ENCODE measurements around the gene CDKL1.

CDKL1 gene

GRCh38 chr14:50344116-50344775 is 52.4 kb downstream of the CDKL1 start:
- H3K9me3 ChIP-seq: no peaks in the 10 kb centered on the region
- TF ChIP-seq CTCF (IDR thresholded peaks at IDR 0.05; ENCODE audit: low read depth, low read length): no peak
- no peak overlapping the region for H3K4me3 ChIP-seq (ENCODE audit: low read depth, low read length)
- no peak for DNase-seq
- no peaks in the 10 kb centered on the region; the same call in 1 of the 2 replicates for H3K4me1 ChIP-seq
- H3K36me3 ChIP-seq: no peaks in the 10 kb centered on the region
- no peaks in the 10 kb centered on the region for H3K27me3 ChIP-seq

GRCh38 chr14:50343434-50343833 is 53.2 kb downstream of the CDKL1 start:
- no peak overlapping the region for H3K4me3 ChIP-seq (ENCODE audit: low read depth, low read length)
- no peaks in the 10 kb centered on the region for H3K36me3 ChIP-seq
- no peaks in the 10 kb centered on the region for H3K9me3 ChIP-seq
- no peaks in the 10 kb centered on the region for H3K27me3 ChIP-seq
- DNase-seq: no peak
- TF ChIP-seq CTCF (IDR thresholded peaks at IDR 0.05; ENCODE audit: low read depth, low read length): no peak
- no peaks in the 10 kb centered on the region; the same call in 1 of the 2 replicates for H3K4me1 ChIP-seq

GRCh38 chr14:50342221-50343078 is 54.2 kb downstream of the CDKL1 start:
- H3K36me3 ChIP-seq: no peaks in the 10 kb centered on the region
- no peaks in the 10 kb centered on the region for H3K27me3 ChIP-seq
- peak; percentile 76 for DNase-seq
- H3K4me1 ChIP-seq: no peaks in the 10 kb centered on the region; the same call in 1 of the 2 replicates
- no peaks in the 10 kb centered on the region for H3K9me3 ChIP-seq
- H3K4me3 ChIP-seq (ENCODE audit: low read depth, low read length): no peak overlapping the region
- TF ChIP-seq CTCF (IDR thresholded peaks at IDR 0.05; ENCODE audit: low read depth, low read length): peak; percentile 52

- no peak overlapping the region for H3K4me3 ChIP-seq (ENCODE audit: low read depth, low read length)
- no peaks in the 10 kb centered on the region for H3K27me3 ChIP-seq
- H3K4me1 ChIP-seq: peaks cover 4% of the 10 kb centered on the region
- no peaks in the 10 kb centered on the region for H3K9me3 ChIP-seq
- H3K36me3 ChIP-seq: no peaks in the 10 kb centered on the region
- DNase-seq: peak; percentile 44
- TF ChIP-seq CTCF (IDR thresholded peaks at IDR 0.05; ENCODE audit: low read depth, low read length): peak; percentile 51
Observed at GRCh38 chr14:50340963-50341362, 55.7 kb downstream of the CDKL1 start.

GRCh38 chr14:50340045-50340444 is 56.6 kb downstream of the CDKL1 start:
- no peaks in the 10 kb centered on the region for H3K36me3 ChIP-seq
- no peak for TF ChIP-seq CTCF (IDR thresholded peaks at IDR 0.05; ENCODE audit: low read depth, low read length)
- H3K4me1 ChIP-seq: peaks cover 8% of the 10 kb centered on the region

More at GRCh38 chr14:50340045-50340444, 56.6 kb downstream of the CDKL1 start:
- H3K27me3 ChIP-seq: no peaks in the 10 kb centered on the region
- H3K9me3 ChIP-seq: no peaks in the 10 kb centered on the region
- no peak overlapping the region for H3K4me3 ChIP-seq (ENCODE audit: low read depth, low read length)
- no peak for DNase-seq
